OCI-LY3 (cell line): Measurements from ENCODE around the gene GNAQ.

Source experiments
- EZH2phosphoT487 ChIP-seq: fragments of 200-600 bp; shearing (Covaris generic); IDR thresholded peaks from 2 replicates; pipeline ENCODE4 v1.6.1; 2018; ENCODE audit warnings: antibody characterized with exemption, mixed run types, low read depth
- TF ChIP-seq, protein P1 (sequence below): fragments of 200-600, 300-600 bp; sonication (generic); IDR thresholded peaks from 2 replicates; pipeline ENCODE4 v1.5.1; 2014; ENCODE audit warnings: antibody characterized with exemption, low read length, low read depth

DNA sequence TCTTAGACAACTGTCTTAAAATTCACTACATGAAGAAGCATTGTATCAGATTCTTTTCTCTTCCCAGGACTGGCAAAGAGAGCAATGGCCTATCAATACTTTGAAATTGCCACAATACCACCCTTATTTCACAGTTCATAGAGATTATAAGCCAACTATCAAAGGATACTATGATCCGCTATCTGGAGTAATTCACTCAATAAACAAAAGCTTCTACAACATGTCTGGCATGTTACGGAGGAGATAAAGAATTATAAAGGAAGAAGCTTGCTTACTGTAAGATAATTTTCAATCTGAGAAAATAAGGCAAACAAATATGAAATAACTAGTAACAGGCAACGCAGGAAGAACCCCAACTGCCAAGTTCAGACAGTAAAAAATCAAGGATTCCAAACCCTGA, 114.8 kb downstream of the GNAQ start:
- TF ChIP-seq, protein P1, sequence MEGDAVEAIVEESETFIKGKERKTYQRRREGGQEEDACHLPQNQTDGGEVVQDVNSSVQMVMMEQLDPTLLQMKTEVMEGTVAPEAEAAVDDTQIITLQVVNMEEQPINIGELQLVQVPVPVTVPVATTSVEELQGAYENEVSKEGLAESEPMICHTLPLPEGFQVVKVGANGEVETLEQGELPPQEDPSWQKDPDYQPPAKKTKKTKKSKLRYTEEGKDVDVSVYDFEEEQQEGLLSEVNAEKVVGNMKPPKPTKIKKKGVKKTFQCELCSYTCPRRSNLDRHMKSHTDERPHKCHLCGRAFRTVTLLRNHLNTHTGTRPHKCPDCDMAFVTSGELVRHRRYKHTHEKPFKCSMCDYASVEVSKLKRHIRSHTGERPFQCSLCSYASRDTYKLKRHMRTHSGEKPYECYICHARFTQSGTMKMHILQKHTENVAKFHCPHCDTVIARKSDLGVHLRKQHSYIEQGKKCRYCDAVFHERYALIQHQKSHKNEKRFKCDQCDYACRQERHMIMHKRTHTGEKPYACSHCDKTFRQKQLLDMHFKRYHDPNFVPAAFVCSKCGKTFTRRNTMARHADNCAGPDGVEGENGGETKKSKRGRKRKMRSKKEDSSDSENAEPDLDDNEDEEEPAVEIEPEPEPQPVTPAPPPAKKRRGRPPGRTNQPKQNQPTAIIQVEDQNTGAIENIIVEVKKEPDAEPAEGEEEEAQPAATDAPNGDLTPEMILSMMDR: no peak
- no peak for TF ChIP-seq EZH2phosphoT487
